SU-DHL-6 (cell line): ENCODE results near the gene COL6A1.

Experiments
- H2AFZ ChIP-seq: fragments of 200-600 bp; sonication (generic); 2 replicates; pipeline ENCODE4 v1.6.1; 2014; ENCODE audit warnings: low read depth, mild to moderate bottlenecking, moderate library complexity, mixed read lengths, antibody characterized with exemption, low read length; ENCODE audit not compliant: severe bottlenecking
- H3F3A ChIP-seq: fragments of 200-600 bp; shearing (Covaris generic); 2 replicates; pipeline ENCODE4 v1.6.0; 2016; ENCODE audit warnings: antibody characterized with exemption, mild to moderate bottlenecking; ENCODE audit not compliant: insufficient read depth
- H3K27ac ChIP-seq: fragments of 200-600 bp; sonication (generic); 2 replicates; pipeline ENCODE4 v1.5.1; 2016; ENCODE audit warnings: low read depth, mild to moderate bottlenecking, low read length, moderate library complexity, mixed read lengths
- H3K27me3 ChIP-seq: fragments of 200-600 bp; sonication (generic), shearing (Covaris generic); 2 replicates; pipeline ENCODE4 v1.6.0; 2014; ENCODE audit warnings: mild to moderate bottlenecking, low read length
- H3K36me3 ChIP-seq: fragments of 200-600 bp; sonication (generic); 2 replicates; pipeline ENCODE4 v1.6.1; 2014; ENCODE audit warnings: mild to moderate bottlenecking, low read length, mixed read lengths
- H3K4me2 ChIP-seq: fragments of 300-600, 200-600 bp; shearing (Covaris generic), sonication (generic); 2 replicates; pipeline ENCODE4 v1.6.0; 2014; ENCODE audit warnings: low read length, low read depth, mild to moderate bottlenecking; ENCODE audit not compliant: poor library complexity, severe bottlenecking
- H3K4me3 ChIP-seq: fragments of 200-600 bp; sonication (generic); 2 replicates; pipeline ENCODE4 v1.5.1; 2014; ENCODE audit warnings: antibody characterized with exemption, low read length, mild to moderate bottlenecking, mixed read lengths; ENCODE audit not compliant: insufficient read depth, poor library complexity, severe bottlenecking
- H3K79me2 ChIP-seq: fragments of 200-600 bp; sonication (generic); 2 replicates; pipeline ENCODE4 v1.6.1; 2014; ENCODE audit warnings: mild to moderate bottlenecking, low read length, moderate library complexity; ENCODE audit not compliant: insufficient read depth
- H3K9ac ChIP-seq: fragments of 200-600 bp; sonication (generic); 2 replicates; pipeline ENCODE4 v1.7.0; 2014; ENCODE audit warnings: mild to moderate bottlenecking, low read length
- H3K9me2 ChIP-seq: fragments of 200-600 bp; sonication (generic); replicated peaks from 2 replicates; pipeline ENCODE4 v1.6.1; 2014; ENCODE audit warnings: low read length; ENCODE audit not compliant: insufficient read depth
- H3K9me3 ChIP-seq: fragments of 200-600 bp; sonication (generic); 2 replicates; pipeline ENCODE4 v1.6.1; 2014; ENCODE audit warnings: low read length, mixed read lengths; ENCODE audit not compliant: insufficient read depth
- H4K20me1 ChIP-seq: fragments of 200-600 bp; sonication (generic); 2 replicates; pipeline ENCODE4 v1.6.1; 2014; ENCODE audit warnings: low read depth, mild to moderate bottlenecking, antibody characterized with exemption, low read length, moderate library complexity, mixed read lengths
- CTCF ChIP-seq: fragments of 200-600 bp; sonication (generic); IDR thresholded peaks from one replicate; pipeline ENCODE4 v1.5.1; 2017; ENCODE audit warnings: antibody characterized with exemption, mild to moderate bottlenecking, low read length, moderate library complexity; ENCODE audit not compliant: insufficient read depth, poor library complexity, severe bottlenecking

The COL6A1 gene

DNA sequence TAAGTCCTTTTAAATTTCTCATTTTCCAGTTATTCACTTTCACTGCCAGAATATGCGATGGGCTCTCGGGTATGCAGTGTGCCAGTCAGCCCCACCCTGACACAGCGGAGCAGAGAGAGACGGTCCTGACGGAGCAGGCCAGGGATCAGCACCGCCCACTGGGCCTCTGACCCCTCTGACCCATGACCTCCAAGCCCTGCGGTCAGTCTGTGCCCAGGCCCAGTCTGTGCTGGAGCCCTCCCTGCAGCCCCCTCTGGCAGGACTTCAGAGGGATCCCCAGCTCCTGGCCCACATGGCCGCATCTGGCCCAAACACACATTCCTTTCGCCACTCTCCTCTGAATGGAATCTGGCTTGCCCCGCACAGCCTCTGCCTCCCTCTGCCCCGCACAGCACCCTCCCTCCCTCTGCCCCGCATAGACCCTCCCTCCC, 72.9 kb downstream of the COL6A1 start:
- Histone ChIP-seq H3K27ac (no peak overlapping the region), H3K4me2 (no peak overlapping the region)

More for the DNA sequence above, 72.9 kb downstream of the COL6A1 start:
- no peaks in the 10 kb centered on the region for H4K20me1 ChIP-seq
- H2AFZ ChIP-seq, result no peak overlapping the region
- no peaks in the 10 kb centered on the region for H3K27me3 ChIP-seq
- no peaks in the 10 kb centered on the region for H3K9me3 ChIP-seq
- H3K9me2 ChIP-seq, result no peaks in the 10 kb centered on the region
- no peak for TF ChIP-seq CTCF
- H3K79me2 ChIP-seq, result no peaks in the 10 kb centered on the region
- no peak overlapping the region for H3K9ac ChIP-seq
- H3K36me3 ChIP-seq, result no peaks in the 10 kb centered on the region
- H3K4me3 ChIP-seq, result no peak overlapping the region
- H3F3A ChIP-seq, result no peaks in the 10 kb centered on the region
